Left ventricle myocardium inferior (tissue), 1 donor: ENCODE results near the gene PPP1R10. TPM values are rescaled to one million over a fixed set of nuclear protein-coding genes. Genes with fewer than 3 reads are reported as not detected.

Experiments
- DNase-seq: peaks from one replicate; pipeline ENCODE4 v3.0.0-alpha.2; 2020
- H3K27ac ChIP-seq: fragments of 200-600 bp; replicated peaks from 2 replicates; pipeline ENCODE4 v1.8.0; 2021
- H3K27me3 ChIP-seq: fragments of 200-600 bp; 2 replicates; pipeline ENCODE4 v1.8.0; 2021; ENCODE audit warnings: low read depth
- H3K36me3 ChIP-seq: fragments of 200-600 bp; 2 replicates; pipeline ENCODE4 v1.8.0; 2021
- H3K4me1 ChIP-seq: fragments of 200-600 bp; 2 replicates; pipeline ENCODE4 v1.8.0; 2021
- H3K4me3 ChIP-seq: fragments of 200-600 bp; 2 replicates; pipeline ENCODE4 v1.8.0; 2021; ENCODE audit warnings: mild to moderate bottlenecking, moderate library complexity
- H3K9me3 ChIP-seq: fragments of 200-600 bp; replicated peaks from 2 replicates; pipeline ENCODE4 v1.8.0; 2021
- CTCF ChIP-seq: fragments of 200-600 bp; IDR thresholded peaks from 2 replicates; pipeline ENCODE4 v1.8.0; 2021; ENCODE audit warnings: antibody characterized with exemption, mild to moderate bottlenecking, borderline replicate concordance
- intact Hi-C: fragments of 100-400 bp; cut with micrococcal nuclease; formaldehyde crosslinking; loops from one replicate; pipeline ENCODE4 v1.11.0; 2022
- total RNA-seq: library from RNA; stranded (reverse); fragmentation: NEBNext Ultra II Directional; extraction: Animal tissue kit (Norgen Biotek cat#: 25700); gene quantifications from one replicate; pipeline ENCODE4 v1.2.1, GENCODE V29; 2021
- donor health status: DM: no; HTN: yes; CAD: no; lungs with severe emphysema.

Gene PPP1R10
- total RNA-seq, 1 donor from 2014 or later: 31.5 TPM

- DNase-seq: no peak
- H3K4me3 ChIP-seq: peak overlapping the region; percentile 99
- H3K36me3 ChIP-seq: peaks cover 31% of the 10 kb centered on the region
- peaks cover 34% of the 10 kb centered on the region for H3K4me1 ChIP-seq
- H3K9me3 ChIP-seq: no peaks in the 10 kb centered on the region
- no peaks in the 10 kb centered on the region for H3K27me3 ChIP-seq
- TF ChIP-seq CTCF: no peak
- H3K27ac ChIP-seq: no peak overlapping the region
- intact Hi-C loops: no loop called here
Observed at GRCh38 chr6:30645989-30646388, 28.9 kb upstream of the PPP1R10 start.

GRCh38 chr6:30644769-30645168 is 27.7 kb upstream of the PPP1R10 start:
- TF ChIP-seq CTCF: no peak
- Histone ChIP-seq H3K36me3 (peaks cover 26% of the 10 kb centered on the region), H3K4me1 (peaks cover 34% of the 10 kb centered on the region), H3K27me3 (no peaks in the 10 kb centered on the region), H3K27ac (no peak overlapping the region), H3K9me3 (no peaks in the 10 kb centered on the region), H3K4me3 (no peak overlapping the region)
- DNase-seq: no peak
- intact Hi-C loops: no loop called here

GRCh38 chr6:30643656-30644055 is 26.6 kb upstream of the PPP1R10 start:
- Histone ChIP-seq H3K4me1 (peaks cover 27% of the 10 kb centered on the region), H3K27ac (no peak overlapping the region), H3K36me3 (peaks cover 23% of the 10 kb centered on the region), H3K27me3 (no peaks in the 10 kb centered on the region), H3K4me3 (no peak overlapping the region), H3K9me3 (no peaks in the 10 kb centered on the region)
- DNase-seq: no peak
- TF ChIP-seq CTCF: no peak
- intact Hi-C loops: no loop called here

- intact Hi-C loops: no loop called here
- no peaks in the 10 kb centered on the region for H3K9me3 ChIP-seq
- H3K4me1 ChIP-seq: peaks cover 5% of the 10 kb centered on the region
- no peak for DNase-seq
- H3K27me3 ChIP-seq: no peaks in the 10 kb centered on the region
- no peak overlapping the region for H3K27ac ChIP-seq
- H3K36me3 ChIP-seq: peaks cover 23% of the 10 kb centered on the region
- no peak for TF ChIP-seq CTCF
- no peak overlapping the region for H3K4me3 ChIP-seq
Observed at GRCh38 chr6:30641048-30641447, 24.0 kb upstream of the PPP1R10 start.

GRCh38 chr6:30640481-30640880 is 23.4 kb upstream of the PPP1R10 start:
- H3K27me3 ChIP-seq: no peaks in the 10 kb centered on the region
- no peaks in the 10 kb centered on the region for H3K9me3 ChIP-seq
- H3K36me3 ChIP-seq: peaks cover 23% of the 10 kb centered on the region
- H3K4me1 ChIP-seq: no peaks in the 10 kb centered on the region
- intact Hi-C loops: no loop called here
- H3K4me3 ChIP-seq: no peak overlapping the region
- DNase-seq: no peak
- no peak for TF ChIP-seq CTCF
- H3K27ac ChIP-seq: no peak overlapping the region

- Histone ChIP-seq H3K9me3 (no peaks in the 10 kb centered on the region), H3K4me3 (no peak overlapping the region), H3K4me1 (no peaks in the 10 kb centered on the region), H3K27me3 (no peaks in the 10 kb centered on the region), H3K36me3 (peaks cover 19% of the 10 kb centered on the region), H3K27ac (no peak overlapping the region)
- intact Hi-C loops: no loop called here
- no peak for DNase-seq
- no peak for TF ChIP-seq CTCF
Observed at GRCh38 chr6:30635834-30636233, 18.8 kb upstream of the PPP1R10 start.
